ENCODE data around the gene ALG9.

GRCh38 chr11:111910676-111911562 is 39.5 kb upstream of the ALG9 start:
- TF ChIP-seq CTCF (IDR thresholded peaks at IDR 0.05): no peak
- TF ChIP-seq POLR2A (IDR thresholded peaks at IDR 0.05): no peak
- TF ChIP-seq POLR2AphosphoS5 (IDR thresholded peaks at IDR 0.05): no peak
